ENCODE data around the gene SEC22C. TPM values are rescaled to one million over a fixed set of nuclear protein-coding genes. Genes with fewer than 3 reads are reported as not detected.

Gene SEC22C
- total RNA-seq, 4 donors from 2014 or later: 56.0 to 84.4 (median 72.1) TPM

DNA sequence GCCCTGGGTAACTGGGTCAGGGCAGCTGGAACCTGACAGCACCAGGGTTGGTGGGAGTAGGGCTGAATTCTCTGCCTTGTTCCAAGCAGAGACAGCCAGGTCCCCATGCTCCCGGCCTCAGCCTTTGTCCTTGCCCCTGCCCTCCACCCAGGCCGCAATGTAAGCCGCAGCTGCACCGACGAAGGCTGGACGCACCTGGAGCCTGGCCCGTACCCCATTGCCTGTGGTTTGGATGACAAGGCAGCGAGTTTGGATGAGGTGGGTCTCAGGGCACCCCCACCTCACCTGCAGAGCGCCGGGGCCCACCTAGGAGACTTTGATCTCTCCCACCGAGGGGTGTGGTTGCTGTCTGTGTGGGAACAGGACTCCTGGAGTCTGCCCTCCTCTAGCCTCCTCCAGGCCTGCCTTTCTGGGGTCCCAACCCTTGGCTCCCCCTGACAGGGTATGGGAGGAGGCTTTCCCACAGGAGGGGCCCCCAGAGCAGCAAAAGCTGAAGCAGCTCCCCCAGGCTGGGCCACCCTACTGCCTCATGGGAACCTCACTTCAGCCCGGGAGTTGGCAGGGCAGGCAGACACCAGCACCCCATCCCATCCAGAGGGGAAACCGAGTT, 55.9 kb downstream of the SEC22C start:
- no peaks in the 10 kb centered on the region for H3K36me3 ChIP-seq
- H3K27me3 ChIP-seq: no peaks in the 10 kb centered on the region
- no CpG with 5 or more reads among the region's 13 CpGs for WGBS, 2 donors (ENCODE audit: low coverage in 1 of 2)
- H3K4me3 ChIP-seq: no peak overlapping the region
- TF ChIP-seq POLR2AphosphoS5 (IDR thresholded peaks at IDR 0.05): no peak
- no peak for TF ChIP-seq CTCF (IDR thresholded peaks at IDR 0.05)
- no peak for TF ChIP-seq POLR2A (IDR thresholded peaks at IDR 0.05)
- TF ChIP-seq EP300 (IDR thresholded peaks at IDR 0.05): no peak
- no peaks in the 10 kb centered on the region for H3K9me3 ChIP-seq
- no peak overlapping the region for H3K27ac ChIP-seq
- ATAC-seq: no peak
- H3K4me1 ChIP-seq: no peaks in the 10 kb centered on the region

DNA sequence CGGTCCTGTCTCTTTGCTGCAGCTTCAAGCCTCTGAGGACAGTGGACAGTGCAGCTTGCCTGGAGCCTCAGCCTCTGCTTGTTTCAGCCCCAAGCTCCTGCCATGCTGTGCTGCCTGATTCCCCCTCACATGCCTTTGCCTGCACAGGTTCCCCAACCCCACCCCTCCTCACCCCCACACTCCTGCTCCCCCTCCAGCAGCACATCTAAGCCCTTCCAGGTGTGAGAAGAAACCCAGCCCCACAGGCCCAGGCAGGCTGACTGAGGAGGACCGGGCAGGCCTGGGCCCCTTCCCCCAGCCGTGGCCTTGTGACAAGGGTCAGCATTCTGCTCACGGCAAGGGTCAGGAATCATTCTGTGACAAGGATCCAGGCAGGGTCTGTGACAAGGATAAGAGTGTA, 56.6 kb downstream of the SEC22C start:
- WGBS, 2 donors (ENCODE audit: low coverage in 1 of 2): 86 to 90% methylated on average over 1 to 2 of the region's 4 CpGs
- Histone ChIP-seq H3K4me1 (no peaks in the 10 kb centered on the region), H3K27me3 (no peaks in the 10 kb centered on the region), H3K36me3 (no peaks in the 10 kb centered on the region), H3K4me3 (no peak overlapping the region), H3K27ac (no peak overlapping the region), H3K9me3 (no peaks in the 10 kb centered on the region)
- TF ChIP-seq POLR2A (IDR thresholded peaks at IDR 0.05) (no peak), CTCF (IDR thresholded peaks at IDR 0.05) (no peak), POLR2AphosphoS5 (IDR thresholded peaks at IDR 0.05) (no peak), EP300 (IDR thresholded peaks at IDR 0.05) (no peak)
- ATAC-seq: no peak

GRCh38 chr3:42524751-42525150, 57.0 kb downstream of the SEC22C start:
- H3K9me3 ChIP-seq: no peaks in the 10 kb centered on the region
- no peak for ATAC-seq

GRCh38 chr3:42520906-42521305, 60.9 kb downstream of the SEC22C start:
- Histone ChIP-seq H3K9me3 (no peaks in the 10 kb centered on the region), H3K27ac (no peak overlapping the region), H3K36me3 (no peaks in the 10 kb centered on the region), H3K27me3 (no peaks in the 10 kb centered on the region), H3K4me3 (no peak overlapping the region), H3K4me1 (no peaks in the 10 kb centered on the region)
- 50% methylated on average over 1 of the region's 4 CpGs; no CpG with 5 or more reads in 1 of the 2 donors for WGBS, 2 donors (ENCODE audit: low coverage in 1 of 2)
- ATAC-seq: no peak
- TF ChIP-seq EP300 (IDR thresholded peaks at IDR 0.05): no peak
- no peak for TF ChIP-seq POLR2AphosphoS5 (IDR thresholded peaks at IDR 0.05)
- TF ChIP-seq CTCF (IDR thresholded peaks at IDR 0.05): no peak
- TF ChIP-seq POLR2A (IDR thresholded peaks at IDR 0.05): no peak

More at GRCh38 chr3:42524751-42525150, 57.0 kb downstream of the SEC22C start:
- Histone ChIP-seq H3K4me1 (no peaks in the 10 kb centered on the region), H3K36me3 (no peaks in the 10 kb centered on the region), H3K4me3 (no peak overlapping the region), H3K27ac (no peak overlapping the region), H3K27me3 (no peaks in the 10 kb centered on the region)
- TF ChIP-seq POLR2AphosphoS5 (IDR thresholded peaks at IDR 0.05) (no peak), CTCF (IDR thresholded peaks at IDR 0.05) (no peak), POLR2A (IDR thresholded peaks at IDR 0.05) (no peak), EP300 (IDR thresholded peaks at IDR 0.05) (no peak)
- WGBS, 2 donors (ENCODE audit: low coverage in 1 of 2): 90 to 100% methylated on average over 1 to 2 of the region's 3 CpGs

GRCh38 chr3:42520336-42520735, 61.4 kb downstream of the SEC22C start:
- H3K27me3 ChIP-seq: no peaks in the 10 kb centered on the region
- H3K9me3 ChIP-seq: no peaks in the 10 kb centered on the region
- TF ChIP-seq CTCF (IDR thresholded peaks at IDR 0.05) (no peak), POLR2AphosphoS5 (IDR thresholded peaks at IDR 0.05) (no peak), POLR2A (IDR thresholded peaks at IDR 0.05) (no peak), EP300 (IDR thresholded peaks at IDR 0.05) (no peak)
- H3K27ac ChIP-seq: no peak overlapping the region
- H3K36me3 ChIP-seq: no peaks in the 10 kb centered on the region
- no peak overlapping the region for H3K4me3 ChIP-seq
- ATAC-seq: no peak
- WGBS, 2 donors (ENCODE audit: low coverage in 1 of 2): 49 to 73% methylated on average over 2 to 4 of the region's 4 CpGs
- H3K4me1 ChIP-seq: no peaks in the 10 kb centered on the region
